ENCODE results near the gene CHST9. TPM values are rescaled to one million over a fixed set of nuclear protein-coding genes. Genes with fewer than 3 reads are reported as not detected.
"Not testable (repeated sequence)": the region's sequence is repeated elsewhere in the genome, so short reads cannot be mapped to it uniquely, and the experiment has no call there.

CHST9 gene, protein sequence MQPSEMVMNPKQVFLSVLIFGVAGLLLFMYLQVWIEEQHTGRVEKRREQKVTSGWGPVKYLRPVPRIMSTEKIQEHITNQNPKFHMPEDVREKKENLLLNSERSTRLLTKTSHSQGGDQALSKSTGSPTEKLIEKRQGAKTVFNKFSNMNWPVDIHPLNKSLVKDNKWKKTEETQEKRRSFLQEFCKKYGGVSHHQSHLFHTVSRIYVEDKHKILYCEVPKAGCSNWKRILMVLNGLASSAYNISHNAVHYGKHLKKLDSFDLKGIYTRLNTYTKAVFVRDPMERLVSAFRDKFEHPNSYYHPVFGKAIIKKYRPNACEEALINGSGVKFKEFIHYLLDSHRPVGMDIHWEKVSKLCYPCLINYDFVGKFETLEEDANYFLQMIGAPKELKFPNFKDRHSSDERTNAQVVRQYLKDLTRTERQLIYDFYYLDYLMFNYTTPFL
- total RNA-seq = 10 to 100 TPM in 3 of 6 experiments, 1 to 10 TPM in 3; 3.8 to 24.2 (median 9.8) TPM
- long read RNA-seq, full-length matches to known transcripts = 5 of 5 reads
- long read RNA-seq, partial matches to known transcripts = 0 of 5 reads
- long read RNA-seq, other reads (novel, unspliced or antisense) = 0 of 5 reads

DNA sequence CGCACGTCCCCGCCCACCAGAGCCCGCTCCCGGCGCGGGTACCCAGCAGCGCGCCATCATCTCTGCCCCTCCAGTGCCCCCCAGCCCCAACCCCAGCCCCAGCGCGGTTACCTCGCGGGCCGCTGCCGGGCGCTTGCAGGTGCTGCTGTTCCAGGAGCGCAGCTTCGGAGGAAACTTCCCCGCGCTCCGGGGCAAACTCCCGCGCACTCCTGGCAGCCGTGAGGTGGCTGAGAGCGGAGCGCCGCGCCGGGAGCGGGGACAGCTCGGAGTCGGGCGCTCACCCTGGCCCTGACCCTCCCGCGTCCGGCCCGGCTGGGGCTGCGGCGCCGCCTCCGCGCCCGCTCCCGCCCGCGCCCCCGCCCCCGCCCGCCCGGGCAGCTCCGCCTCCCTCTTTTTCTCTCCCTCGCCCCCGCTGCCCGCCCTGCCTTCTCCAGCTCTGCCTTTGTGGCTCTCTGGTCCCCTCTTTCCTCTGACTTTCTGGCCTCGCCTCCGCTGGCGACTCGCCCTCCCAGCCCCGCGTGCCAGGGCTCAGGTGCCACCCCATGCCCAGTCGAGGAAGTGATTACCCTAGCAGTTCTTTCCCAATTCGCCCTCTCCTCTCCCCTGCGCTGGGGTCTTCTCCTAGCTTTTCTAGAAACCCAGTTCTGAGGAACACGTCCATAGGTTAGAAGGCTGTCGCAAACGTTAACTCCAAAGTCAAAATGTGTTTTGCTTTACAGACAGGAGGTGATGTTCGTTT, at the start of gene CHST9:
Gene CHST9 (minus strand): TSS at position 284 of the 739 bp plus-strand sequence. CDS start 42,499 bp downstream, outside the sequence.
- DNase-seq (peak; percentile 69 to 79 (median 77)), ATAC-seq (peak; percentile 84 to 95 (median 92))
- 3% methylated on average over 15 of the region's 67 CpGs for WGBS (ENCODE audit: insufficient coverage, low coverage, low lambda C conversion rate, missing lambda C conversion rate)
- intact Hi-C loops (cut with DNase I) = no loop called here
- peak within 1 kb of the TSS in 1 of 3 donors; percentile 29 for H3K27ac ChIP-seq
- H3K4me1 ChIP-seq = peaks cover 0 to 6% (median 2%) of the 10 kb centered on the region in 4 donors
- TF ChIP-seq CTCF (IDR thresholded peaks at IDR 0.05) = peak in 1 of 4 donors; percentile 15
- TF ChIP-seq POLR2A (IDR thresholded peaks at IDR 0.05) = no peak
- H3K27me3 ChIP-seq = no peaks in the 10 kb centered on the region
- no peaks in the 10 kb centered on the region for H3K36me3 ChIP-seq
- peak within 1 kb of the TSS; percentile 42 to 57 (median 55) for H3K4me3 ChIP-seq
- H3K9me3 ChIP-seq = no peaks in the 10 kb centered on the region

- Histone ChIP-seq H3K27ac (peak overlapping the region in 2 of 3 donors; percentile 60 to 66), H3K4me1 (peaks cover 0 to 27% (median 0%) of the 10 kb centered on the region in 4 donors)
- WGBS (ENCODE audit: insufficient coverage, low coverage, low lambda C conversion rate, missing lambda C conversion rate) = 55% methylated on average over 6 of the region's 6 CpGs
- H3K4me3 ChIP-seq; DNase-seq; H3K36me3 ChIP-seq; H3K9me3 ChIP-seq; intact Hi-C loops (cut with DNase I); H3K27me3 ChIP-seq; ATAC-seq: not testable (repeated sequence)
Measured at GRCh38 chr18:27232355-27232754, 47.2 kb upstream of the CHST9 start.

DNA sequence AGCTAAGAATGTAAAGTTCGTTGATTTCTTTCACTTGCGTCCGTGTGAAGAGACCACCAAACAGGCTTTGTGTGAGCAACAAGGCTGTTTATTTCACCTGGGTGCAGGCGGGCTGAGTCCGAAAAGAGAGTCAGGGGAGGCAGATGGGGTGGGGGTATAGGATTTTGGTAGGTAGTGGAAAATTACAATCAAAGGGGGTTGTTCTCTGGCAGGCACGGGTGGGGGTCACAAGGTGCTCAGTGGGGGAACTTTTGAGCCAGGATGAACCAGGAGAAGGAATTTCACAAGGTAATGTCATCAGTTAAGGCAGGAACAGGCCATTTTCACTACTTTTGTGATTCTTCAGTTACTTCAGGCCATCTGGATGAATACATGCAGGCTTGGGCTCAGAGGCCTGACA, 46.6 kb upstream of the CHST9 start:
- ATAC-seq; H3K36me3 ChIP-seq; H3K9me3 ChIP-seq; intact Hi-C loops (cut with DNase I); H3K27ac ChIP-seq; H3K4me3 ChIP-seq; DNase-seq; H3K27me3 ChIP-seq: not testable (repeated sequence)
- H3K4me1 ChIP-seq = peaks cover 0 to 27% (median 0%) of the 10 kb centered on the region in 4 donors
- WGBS (ENCODE audit: insufficient coverage, low coverage, low lambda C conversion rate, missing lambda C conversion rate) = 59% methylated on average over 5 of the region's 6 CpGs

GRCh38 chr18:27231221-27231620, 46.1 kb upstream of the CHST9 start:
- H3K36me3 ChIP-seq; ATAC-seq; H3K9me3 ChIP-seq; DNase-seq; H3K4me3 ChIP-seq; H3K27ac ChIP-seq; intact Hi-C loops (cut with DNase I); H3K27me3 ChIP-seq: not testable (repeated sequence)
- H3K4me1 ChIP-seq = peaks cover 0 to 29% (median 0%) of the 10 kb centered on the region in 4 donors
- 70% methylated on average over 5 of the region's 5 CpGs for WGBS (ENCODE audit: insufficient coverage, low coverage, low lambda C conversion rate, missing lambda C conversion rate)

DNA sequence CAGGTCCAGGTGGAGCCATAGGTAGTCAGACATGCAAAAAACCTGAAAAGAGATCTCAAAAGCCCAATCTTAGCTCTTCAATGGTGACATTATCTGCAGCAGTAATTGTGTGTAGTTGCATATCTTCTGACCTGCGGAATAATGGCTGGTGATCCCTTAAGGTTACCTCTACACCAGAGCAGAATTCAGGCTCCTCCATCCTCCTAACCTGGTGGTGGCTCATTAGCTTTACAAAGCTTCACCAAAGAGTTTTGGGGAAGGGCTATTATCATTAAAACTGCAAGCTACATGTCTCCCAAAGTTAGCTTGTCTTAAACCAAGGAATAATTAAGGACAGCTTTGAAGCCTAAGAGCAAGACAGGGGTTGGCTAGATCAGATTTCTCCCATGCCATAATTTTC, 42.6 kb upstream of the CHST9 start:
- Histone ChIP-seq H3K4me1 (peaks cover 0 to 13% (median 0%) of the 10 kb centered on the region in 4 donors), H3K27me3 (no peaks in the 10 kb centered on the region), H3K9me3 (no peaks in the 10 kb centered on the region), H3K36me3 (no peaks in the 10 kb centered on the region), H3K4me3 (no peak overlapping the region), H3K27ac (no peak overlapping the region)
- DNase-seq = no peak
- intact Hi-C loops (cut with DNase I) = no loop called here
- WGBS (ENCODE audit: insufficient coverage, low coverage, low lambda C conversion rate, missing lambda C conversion rate) = 80% methylated on average over 1 of the region's 1 CpG
- no peak for ATAC-seq
- no peak for TF ChIP-seq CTCF (IDR thresholded peaks at IDR 0.05)
- no peak for TF ChIP-seq POLR2A (IDR thresholded peaks at IDR 0.05)
